GM12874 (cell line): ENCODE results near the gene ADAM33.

Experiments
- CTCF ChIP-seq: IDR thresholded peaks from 2 replicates; pipeline ENCODE4 v1.5.1; 2011; ENCODE audit warnings: low read depth, mild to moderate bottlenecking, control low read depth, low read length, moderate library complexity; ENCODE audit not compliant: insufficient read depth

The ADAM33 gene

GRCh38 chr20:3716195-3716834, 34.5 kb upstream of the ADAM33 start:
- TF ChIP-seq CTCF = peak; percentile 85

- TF ChIP-seq CTCF = no peak
These were observed 32.3 kb upstream of the ADAM33 start for GRCh38 chr20:3714092-3714491.

GRCh38 chr20:3712279-3712873, 30.6 kb upstream of the ADAM33 start, which contains the start of gene SIGLEC1:
TSS of gene SIGLEC1 (minus strand) at chr20:3712600. CDS start at chr20:3707128, 5,472 bp downstream.
- no peak for TF ChIP-seq CTCF

- TF ChIP-seq CTCF = no peak
These were observed 29.7 kb upstream of the ADAM33 start for GRCh38 chr20:3711484-3711941.

GRCh38 chr20:3710703-3711483, 29.1 kb upstream of the ADAM33 start:
- TF ChIP-seq CTCF = peak; percentile 94

- no peak for TF ChIP-seq CTCF
These were observed 28.2 kb upstream of the ADAM33 start for GRCh38 chr20:3710011-3710466.

GRCh38 chr20:3707508-3707899, 25.7 kb upstream of the ADAM33 start:
- no peak for TF ChIP-seq CTCF
